B cell (primary cell): ENCODE data around the gene RAB15.
"Not testable (repeated sequence)": the region's sequence is repeated elsewhere in the genome, so short reads cannot be mapped to it uniquely, and the experiment has no call there.

Experiments
- EZH2 ChIP-seq: IDR thresholded peaks from 2 replicates; pipeline ENCODE4 v1.6.1; 2012; ENCODE audit warnings: borderline replicate concordance, low read depth, mild to moderate bottlenecking, moderate library complexity, low read length; ENCODE audit not compliant: insufficient read depth, poor library complexity, severe bottlenecking
- TF ChIP-seq, protein P1 (sequence below): fragments of 200-600 bp; IDR thresholded peaks from one replicate; pipeline ENCODE4 v1.8.0; 2022; ENCODE audit warnings: antibody characterized with exemption, mild to moderate bottlenecking

DNA sequence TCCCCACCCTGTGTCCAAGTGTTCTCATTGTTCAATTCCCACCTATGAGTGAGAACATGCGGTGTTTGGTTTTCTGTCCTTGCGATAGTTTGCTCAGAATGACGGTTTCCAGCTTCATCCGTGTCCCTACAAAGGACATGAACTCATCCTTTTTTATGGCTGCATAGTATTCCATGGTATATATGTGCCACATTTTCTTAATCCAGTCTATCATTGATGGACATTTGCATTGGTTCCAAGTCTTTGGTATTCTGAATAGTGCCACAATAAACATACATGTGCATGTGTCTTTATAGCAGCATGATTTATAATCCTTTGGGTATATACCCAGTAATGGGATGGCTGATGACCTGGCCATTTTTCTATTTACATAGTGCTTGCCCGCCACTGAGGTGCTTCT lies 58.7 kb downstream of the RAB15 start:
- TF ChIP-seq, protein P1, sequence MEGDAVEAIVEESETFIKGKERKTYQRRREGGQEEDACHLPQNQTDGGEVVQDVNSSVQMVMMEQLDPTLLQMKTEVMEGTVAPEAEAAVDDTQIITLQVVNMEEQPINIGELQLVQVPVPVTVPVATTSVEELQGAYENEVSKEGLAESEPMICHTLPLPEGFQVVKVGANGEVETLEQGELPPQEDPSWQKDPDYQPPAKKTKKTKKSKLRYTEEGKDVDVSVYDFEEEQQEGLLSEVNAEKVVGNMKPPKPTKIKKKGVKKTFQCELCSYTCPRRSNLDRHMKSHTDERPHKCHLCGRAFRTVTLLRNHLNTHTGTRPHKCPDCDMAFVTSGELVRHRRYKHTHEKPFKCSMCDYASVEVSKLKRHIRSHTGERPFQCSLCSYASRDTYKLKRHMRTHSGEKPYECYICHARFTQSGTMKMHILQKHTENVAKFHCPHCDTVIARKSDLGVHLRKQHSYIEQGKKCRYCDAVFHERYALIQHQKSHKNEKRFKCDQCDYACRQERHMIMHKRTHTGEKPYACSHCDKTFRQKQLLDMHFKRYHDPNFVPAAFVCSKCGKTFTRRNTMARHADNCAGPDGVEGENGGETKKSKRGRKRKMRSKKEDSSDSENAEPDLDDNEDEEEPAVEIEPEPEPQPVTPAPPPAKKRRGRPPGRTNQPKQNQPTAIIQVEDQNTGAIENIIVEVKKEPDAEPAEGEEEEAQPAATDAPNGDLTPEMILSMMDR = not testable (repeated sequence)
- not testable (repeated sequence) for TF ChIP-seq EZH2
